K562 (cell line): Measurements from ENCODE around the gene ST3GAL3. TPM values are rescaled to one million over a fixed set of nuclear protein-coding genes. Genes with fewer than 3 reads are reported as not detected.

Experiments
- ATAC-seq: fragments of 200-7000 bp; cut with Tn5 transposase; 3 replicates; pipeline ENCODE4 v1.9.1; 2020; ENCODE audit warnings: moderate library complexity
- BruUV-seq: library from RNA; stranded (reverse); fragments of 400-500 nt; replicated peaks from 2 replicates; lab custom pipeline; 2021; lab: Mats Ljungman, UMichigan
- CTCF ChIA-PET: fragments of 300-600 bp; formaldehyde crosslinking; extraction: SDS; loops from one replicate; lab custom pipeline; 2021; ENCODE audit warnings: low intra/inter-chr PET ratio; lab: Yijun Ruan, JAX
- POLR2A ChIA-PET: fragments of 300-600, 350-650 bp; sonication (Branson Sonifier 250); formaldehyde crosslinking; extraction: SDS; loops from one replicate; lab custom pipeline; 2021; ENCODE audit warnings: antibody characterized with exemption, inconsistent platforms; lab: Yijun Ruan, JAX
- DNase-seq, 4 experiments: peaks; one replicate each; pipeline versions ENCODE4 v3.0.0 to v3.0.0-alpha.2; 2011 to 2018; ENCODE audit warnings: low spot score in 3 of 4, mixed read lengths in 3 of 4; ENCODE audit errors: extremely low read depth in 1 of 4
- FAIRE-seq: peaks from 2 replicates; lab custom pipeline; 2011; peaks lifted over from hg19 to GRCh38; lab: Jason Lieb, UNC
- H2AFZ ChIP-seq: 2 replicates; pipeline ENCODE4 v1.6.0; 2011; ENCODE audit warnings: low read depth, low read length, control low read depth, inconsistent platforms
- H3K27ac ChIP-seq: fragments of 200-600 bp; 3 replicates; pipeline ENCODE4 v1.8.0; 2011; ENCODE audit warnings: low read depth, mild to moderate bottlenecking, control low read depth, inconsistent platforms, low read length, moderate library complexity, mixed read lengths; ENCODE audit errors: extremely low read depth
- H3K27me3 ChIP-seq, 2 experiments: fragments of 300-600 bp in 1 of 2; 2 replicates in 1 of 2; 3 replicates in 1 of 2; pipeline versions ENCODE4 v1.6.0 to v1.8.0; 2011; ENCODE audit warnings: inconsistent platforms in 2 of 2, low read length in 2 of 2, mild to moderate bottlenecking in 1 of 2, mixed read lengths in 1 of 2, moderate library complexity in 1 of 2; ENCODE audit not compliant: control insufficient read depth in 2 of 2, insufficient read depth in 2 of 2
- H3K36me3 ChIP-seq: fragments of 300-600 bp; 3 replicates; pipeline ENCODE4 v1.8.0; 2011; ENCODE audit warnings: mild to moderate bottlenecking, low read length, inconsistent platforms; ENCODE audit not compliant: control insufficient read depth, insufficient read depth
- H3K4me1 ChIP-seq, 2 experiments: fragments of 200-600 bp in 1 of 2; replicated peaks in 1 of 2; 2 replicates in 1 of 2; 3 replicates in 1 of 2; pipeline versions ENCODE4 v1.5.1 to v1.8.0; 2011; ENCODE audit warnings: inconsistent platforms in 2 of 2, low read length in 2 of 2, mild to moderate bottlenecking in 1 of 2, mixed read lengths in 1 of 2, moderate library complexity in 1 of 2; ENCODE audit not compliant: control insufficient read depth in 2 of 2, insufficient read depth in 2 of 2
- H3K4me2 ChIP-seq: 2 replicates; pipeline ENCODE4 v1.6.1; 2011; ENCODE audit warnings: low read length, control low read depth, inconsistent platforms, mixed read lengths; ENCODE audit not compliant: insufficient read depth
- H3K4me3 ChIP-seq: fragments of 200-600 bp; sonication (generic), shearing (Covaris generic); 2 replicates; pipeline ENCODE4 v1.5.1; 2016; ENCODE audit warnings: control low read depth, inconsistent platforms
- H3K79me2 ChIP-seq: fragments of 200-600 bp; 3 replicates; pipeline ENCODE4 v1.8.0; 2011; ENCODE audit warnings: low read length, inconsistent platforms; ENCODE audit not compliant: control insufficient read depth, insufficient read depth
- H3K9ac ChIP-seq, 2 experiments: 2 replicates each; pipeline versions ENCODE4 v1.6.0 to v1.6.1; 2011; ENCODE audit warnings: low read depth in 2 of 2, low read length in 2 of 2, control low read depth in 1 of 2, inconsistent platforms in 1 of 2, mild to moderate bottlenecking in 1 of 2, mixed read lengths in 1 of 2; ENCODE audit not compliant: insufficient read depth in 1 of 2
- H3K9me1 ChIP-seq: one replicate; pipeline ENCODE4 v1.6.0; 2011; ENCODE audit warnings: inconsistent platforms, mild to moderate bottlenecking, low read length, moderate library complexity; ENCODE audit not compliant: control insufficient read depth, insufficient read depth
- H3K9me3 ChIP-seq: replicated peaks from 2 replicates; pipeline ENCODE4 v1.5.1; 2011; ENCODE audit warnings: low read depth, low read length, inconsistent platforms; ENCODE audit not compliant: control insufficient read depth, insufficient read depth
- H4K20me1 ChIP-seq: replicated peaks from 2 replicates; pipeline ENCODE4 v1.6.1; 2011; ENCODE audit warnings: low read length, inconsistent platforms, mixed read lengths; ENCODE audit not compliant: control insufficient read depth, insufficient read depth
- BRF1 ChIP-seq: IDR thresholded peaks from 3 replicates; pipeline ENCODE4 v1.6.1; 2011; ENCODE audit warnings: borderline replicate concordance, mild to moderate bottlenecking; ENCODE audit not compliant: insufficient read length; ENCODE audit errors: extremely low read depth
- CHD7 ChIP-seq: fragments of 200-600 bp; sonication (generic); IDR thresholded peaks from one replicate; pipeline ENCODE4 v1.6.1; 2012; ENCODE audit warnings: mild to moderate bottlenecking, low read depth, low read length, inconsistent platforms
- FOS ChIP-seq: IDR thresholded peaks from 3 replicates; pipeline ENCODE4 v1.6.1; 2011; ENCODE audit not compliant: insufficient read length; ENCODE audit errors: extremely low read depth
- FOXP1 ChIP-seq: sonication (generic); formaldehyde crosslinking; IDR thresholded peaks from 2 replicates; pipeline ENCODE4 v1.8.0; 2022; ENCODE audit warnings: mild to moderate bottlenecking, missing genetic modification reagents
- JUN ChIP-seq, 2 experiments: sonication (generic) in 1 of 2; formaldehyde crosslinking in 1 of 2; IDR thresholded peaks; 2 replicates each; pipeline versions ENCODE4 v1.6.1 to v1.8.0; 2012 to 2022; ENCODE audit warnings: borderline replicate concordance in 2 of 2, mild to moderate bottlenecking in 2 of 2, improper control_type of control experiment in 1 of 2, low read depth in 1 of 2, low read length in 1 of 2, missing genetic modification reagents in 1 of 2
- WGBS: fragments of 100-300 bp; shearing (Covaris generic); methylation state at CpG from one replicate; pipeline ENCODE4 v1.1.6; 2016; ENCODE audit warnings: low coverage, mixed read lengths; ENCODE audit not compliant: insufficient coverage; ENCODE audit errors: missing lambda C conversion rate; 5-methylcytosine and 5-hydroxymethylcytosine counted together
- in situ Hi-C: fragments of 300-500 bp; cut with MboI; formaldehyde crosslinking; loops from 4 replicates; pipeline ENCODE4 v1.15.0; 2018; ENCODE audit warnings: inconsistent platforms, mixed read lengths
- intact Hi-C: fragments of 100-400 bp; cut with micrococcal nuclease; formaldehyde crosslinking; loops from 2 replicates; pipeline ENCODE4 v1.14.2; 2022
- polyA plus RNA-seq, 8 experiments: library from polyadenylated mRNA; depleted of rRNA in 4 of 8; stranded (reverse) in 5 of 8; unstranded in 3 of 8; fragments of >200 nt; fragmentation: Nextera tagmentation in 2 of 8; fragmentation: Illumina TruSeq in 1 of 8; extraction: Ambion mirVana in 2 of 8; extraction: Trizol in 1 of 8; gene quantifications; 2 replicates each; pipeline versions ENCODE4 v1.2.1 to v1.2.3, GENCODE V29; 2011 to 2014; ENCODE audit warnings: inconsistent platforms in 1 of 8, missing spikeins in 1 of 8
- total RNA-seq, 7 experiments: library from RNA; depleted of rRNA in 6 of 7; stranded (reverse); fragments of >200 nt in 6 of 7; fragmentation: Illumina TruSeq in 2 of 7; extraction: Trizol in 2 of 7; gene quantifications; 2 replicates each; pipeline versions ENCODE4 v1.2.1 to v1.2.3, GENCODE V29; 2011 to 2021; ENCODE audit warnings: low replicate concordance in 1 of 7

Gene ST3GAL3
- total and polyA plus RNA-seq, 9 of the 15 experiments (the other 6 are each of a cell fraction or from before 2014, with no cell fraction given): 1.2 to 18.9 (median 11.0) TPM

GRCh38 chr1:43849670-43850069 lies 142.3 kb downstream of the ST3GAL3 start:
- H3K36me3 ChIP-seq: no peaks in the 10 kb centered on the region

More at GRCh38 chr1:43849670-43850069, 142.3 kb downstream of the ST3GAL3 start:
- TF ChIP-seq FOS: no peak
- TF ChIP-seq BRF1: no peak
- no peak for TF ChIP-seq FOXP1 (CRISPR knock-in tag)
- no peak for TF ChIP-seq CHD7
- no peak for TF ChIP-seq JUN (IDR thresholded peaks at IDR 0.05; ENCODE audit: borderline replicate concordance, low read depth, low read length)
- TF ChIP-seq JUN (CRISPR knock-in tag; IDR thresholded peaks at IDR 0.05; ENCODE audit: borderline replicate concordance): no peak
- no peak overlapping the region for H3K27ac ChIP-seq
- H3K9me1 ChIP-seq: no peaks in the 10 kb centered on the region
- in situ Hi-C loops: no loop called here
- no peak overlapping the region for H3K4me2 ChIP-seq
- intact Hi-C loops: loop anchor here (5.0 kb wide), 1 partner anchor 83 kb away; the partner anchor contains the start of gene ARTN
- no peak for ATAC-seq
- no peak for DNase-seq
- no peaks in the 10 kb centered on the region for H3K9me3 ChIP-seq
- no peak overlapping the region for H3K4me3 ChIP-seq
- H3K9ac ChIP-seq: no peak overlapping the region
- no peaks in the 10 kb centered on the region for H3K79me2 ChIP-seq
- ChIA-PET POLR2A (interaction anchor here (0.8 to 3.2 kb wide), 7 partner anchors 11 to 74 kb away, joined by 3 to 14 read pairs (median 3); no protein-coding TSS in a partner anchor), CTCF (no interaction called here)
- H3K27me3 ChIP-seq: no peaks in the 10 kb centered on the region
- 28% methylated on average over 1 of the region's 1 CpG for WGBS
- no peaks in the 10 kb centered on the region for H4K20me1 ChIP-seq
- no TSS peak for BruUV-seq
- peaks cover 0 to 2% of the 10 kb centered on the region in 2 experiments; a peak in 3 of 5 replicates for H3K4me1 ChIP-seq
- no peak overlapping the region for H2AFZ ChIP-seq
- no peak for FAIRE-seq
